HG03558 (cell line): ENCODE measurements around the gene ERICH4.
A peak's percentile ranks its signal among the peaks of the same experiment; 100 is the strongest.
"Not testable (repeated sequence)": the region's sequence is repeated elsewhere in the genome, so short reads cannot be mapped to it uniquely, and the experiment has no call there.

Experiments
- ATAC-seq: cut with Tn5 transposase; IDR thresholded peaks from one replicate; pipeline ENCODE4 v1.9.1; 2021; ENCODE audit warnings: moderate number of reproducible peaks; ENCODE audit not compliant: unreplicated experiment; ENCODE audit errors: extremely low read depth

ERICH4 gene, protein sequence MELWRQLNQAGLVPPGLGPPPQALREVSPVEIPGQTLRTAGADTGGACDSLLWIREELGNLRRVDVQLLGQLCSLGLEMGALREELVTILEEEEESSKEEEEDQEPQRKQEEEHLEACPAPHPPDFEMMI

DNA sequence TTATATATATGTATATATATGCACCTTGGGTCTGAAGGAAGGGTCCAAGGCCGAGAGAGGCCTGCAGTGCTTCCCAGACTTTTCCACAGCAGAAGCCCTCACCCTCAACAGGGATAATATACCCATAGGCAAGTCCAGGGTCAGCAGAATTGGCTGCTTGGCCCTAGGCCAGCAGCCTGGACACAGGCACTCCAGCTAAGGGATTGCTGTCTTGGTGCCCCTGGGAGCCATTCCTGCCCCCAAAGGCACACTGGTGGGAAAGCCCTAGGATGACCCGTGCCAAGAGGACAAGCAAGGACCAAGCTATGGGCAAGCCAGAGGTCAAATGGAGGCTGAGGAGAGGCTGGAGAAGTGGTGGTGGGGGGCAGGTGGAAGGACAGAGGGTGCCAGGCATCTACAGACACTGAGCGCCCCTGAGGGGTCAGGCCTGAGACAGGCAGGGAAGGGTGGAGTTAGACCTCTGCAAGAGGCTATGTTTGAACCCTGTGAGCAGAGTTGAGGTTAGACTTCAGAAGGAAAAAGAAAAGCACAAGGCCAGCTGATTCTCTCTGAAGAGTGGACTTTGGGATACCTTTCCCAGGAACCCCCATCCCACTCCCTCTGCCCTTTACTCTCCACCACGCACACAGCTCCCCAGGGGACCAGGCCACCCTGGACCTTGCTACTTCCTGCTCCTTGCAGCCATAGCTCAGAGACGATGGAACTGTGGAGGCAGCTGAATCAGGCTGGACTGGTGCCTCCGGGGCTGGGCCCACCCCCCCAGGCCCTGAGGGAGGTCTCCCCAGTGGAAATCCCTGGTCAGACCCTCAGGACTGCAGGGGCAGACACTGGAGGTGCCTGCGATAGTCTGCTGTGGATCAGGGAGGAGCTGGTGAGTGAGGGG, at the start of gene ERICH4:
Gene ERICH4, plus strand, starts transcription at position 684 of the 883 bp plus-strand sequence. Its CDS starts 14 bp downstream, at position 698.
- ATAC-seq, result no peak

DNA sequence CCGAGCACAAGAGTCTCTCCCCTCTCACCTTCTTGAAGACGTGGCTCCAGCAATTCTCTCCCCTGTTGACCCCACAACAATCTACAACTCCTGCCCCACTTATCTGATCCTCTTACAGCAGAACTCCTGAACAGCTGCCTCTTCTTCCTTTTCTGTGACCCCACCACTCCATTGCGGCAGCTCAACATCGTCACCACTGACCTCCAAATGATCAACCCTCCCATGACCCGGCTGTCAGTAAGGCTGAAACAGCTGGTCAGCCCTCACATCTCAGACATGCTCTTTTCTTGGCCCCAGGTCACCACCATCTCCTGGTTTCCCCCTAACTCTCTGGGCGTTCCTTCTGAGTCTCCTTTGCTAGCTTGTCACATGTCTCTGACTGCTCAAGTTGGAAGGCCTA, 47.6 kb upstream of the ERICH4 start:
- ATAC-seq, result no peak

DNA sequence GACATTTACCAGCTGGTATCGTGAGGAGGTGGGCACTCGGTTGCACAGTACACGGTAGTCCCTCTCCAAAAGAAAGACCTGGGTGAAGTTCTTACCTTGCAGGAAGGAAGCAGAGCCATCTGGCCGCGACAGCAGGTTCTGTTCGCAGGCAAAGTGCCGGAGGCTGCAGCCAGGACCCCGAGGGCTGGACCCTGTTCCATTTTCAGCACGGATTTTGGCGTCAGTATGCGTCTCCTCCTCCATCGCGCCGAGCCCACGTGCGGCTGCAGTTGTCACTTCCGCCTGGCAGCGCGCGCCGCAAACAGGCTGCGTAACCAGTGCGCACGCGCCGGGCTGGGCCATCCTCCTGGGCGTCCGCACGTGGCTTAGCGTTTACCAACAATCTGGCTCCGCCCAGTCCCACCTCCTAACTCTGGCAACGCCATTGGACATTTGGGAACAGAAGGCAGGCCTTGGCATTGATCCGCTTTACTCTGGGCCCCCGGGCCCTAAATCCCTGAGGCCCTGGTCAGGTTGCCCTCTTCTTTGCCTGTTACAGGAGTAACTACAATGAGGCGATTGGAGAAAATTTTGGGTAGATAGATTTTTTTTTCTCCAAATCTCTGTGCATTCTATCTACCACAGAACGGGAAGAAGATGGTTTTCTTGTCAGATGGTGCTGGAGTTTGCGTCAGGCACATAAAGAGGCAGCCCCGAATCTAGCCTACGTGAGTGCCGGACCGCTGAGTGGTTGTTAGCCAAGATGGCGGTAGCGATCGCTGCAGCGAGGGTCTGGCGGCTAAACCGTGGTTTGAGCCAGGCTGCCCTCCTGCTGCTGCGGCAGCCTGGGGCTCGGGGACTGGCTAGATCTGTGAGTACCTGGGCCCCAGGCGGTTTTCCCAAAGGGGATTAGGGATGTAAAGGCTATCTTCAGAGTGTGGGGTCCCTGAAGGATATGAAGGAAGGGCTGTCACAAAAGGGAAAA, 45.6 kb upstream of the ERICH4 start, which contains the start of the genes BCKDHA and EXOSC5:
Gene BCKDHA, plus strand, starts transcription at position 733 of the 964 bp plus-strand sequence. Its CDS starts 10 bp downstream, at position 743.
Gene EXOSC5, minus strand, starts transcription at position 274 of the 964 bp plus-strand sequence. Its CDS starts 31 bp downstream, at position 243.
- ATAC-seq, result peak; percentile 68

DNA sequence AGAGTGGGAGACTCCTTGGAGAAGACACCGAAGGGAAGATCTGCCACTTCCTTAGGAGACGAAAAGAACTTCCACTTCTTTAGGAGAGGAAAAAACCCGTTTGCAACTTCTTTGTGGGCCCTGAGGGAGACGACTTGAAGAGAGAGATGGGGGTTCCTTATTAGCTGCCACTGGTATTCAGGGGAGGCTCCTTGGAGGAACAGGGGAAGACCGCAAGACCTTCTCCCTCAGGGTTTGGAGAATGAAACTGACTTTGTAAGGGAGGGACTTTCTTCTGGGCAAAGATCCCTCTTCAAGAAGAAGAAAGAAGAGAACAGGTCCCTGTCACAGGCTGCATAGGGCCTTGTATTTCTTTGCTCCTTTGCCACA, 44.9 kb upstream of the ERICH4 start:
- no peak for ATAC-seq

DNA sequence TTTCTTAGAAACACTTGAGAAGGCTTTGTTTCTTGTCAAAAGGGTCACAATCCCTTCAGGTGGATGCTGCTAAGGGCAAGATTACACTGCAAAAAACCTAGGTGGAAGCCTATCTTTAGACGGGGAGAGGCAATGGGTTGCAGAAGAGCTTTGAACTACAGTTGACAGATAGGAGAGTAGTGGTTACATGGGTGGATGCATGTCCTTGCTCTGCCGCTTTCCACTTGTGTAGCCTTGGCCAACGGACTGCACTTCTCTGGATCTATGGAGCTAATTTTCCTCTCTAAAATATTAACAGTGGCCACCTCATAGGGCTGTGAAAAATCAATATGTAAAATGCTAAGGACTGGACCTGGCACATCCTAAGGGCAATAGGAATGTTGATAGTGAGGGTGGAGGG, 44.4 kb upstream of the ERICH4 start:
- ATAC-seq, result no peak

DNA sequence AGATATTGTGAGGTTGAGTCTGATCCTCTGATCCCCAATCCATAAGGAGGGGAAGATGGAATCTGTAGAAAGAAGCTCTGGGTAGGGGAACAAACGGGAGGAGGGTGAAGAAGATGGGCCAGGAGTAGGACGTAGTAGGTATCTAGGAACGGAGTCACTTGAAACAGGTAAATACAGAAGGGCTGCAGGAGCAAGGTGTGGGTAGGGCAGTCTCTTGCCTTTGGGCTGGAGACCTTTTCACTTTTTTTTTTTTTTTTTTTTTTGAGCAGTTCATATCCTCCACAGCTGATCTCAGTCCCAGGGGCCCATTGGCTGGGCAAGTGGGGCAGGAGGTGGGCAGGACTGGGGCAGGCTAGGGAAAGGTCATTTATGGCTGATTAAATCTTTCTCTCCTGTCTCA, 43.9 kb upstream of the ERICH4 start:
- no peak for ATAC-seq

DNA sequence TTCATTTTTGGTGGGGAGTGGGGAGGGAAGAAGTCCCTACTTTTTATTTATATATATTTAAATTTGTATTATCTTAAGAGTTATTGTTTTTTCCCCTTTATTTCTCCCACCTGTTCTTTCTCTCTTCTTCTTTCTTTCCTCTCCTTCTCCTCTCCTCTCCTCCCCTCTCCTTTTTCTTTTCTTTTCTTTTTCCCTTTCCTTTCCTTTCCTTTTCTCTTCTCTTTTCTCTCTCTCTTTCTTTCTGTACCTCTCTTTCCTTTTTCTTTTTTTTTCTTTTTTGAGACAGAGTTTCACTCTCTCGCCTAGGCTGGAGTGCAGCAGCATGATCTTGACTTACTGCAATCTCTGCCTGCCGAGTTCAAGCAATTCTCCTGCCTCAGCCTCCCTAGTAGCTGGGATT, 43.4 kb upstream of the ERICH4 start:
- no peak for ATAC-seq

DNA sequence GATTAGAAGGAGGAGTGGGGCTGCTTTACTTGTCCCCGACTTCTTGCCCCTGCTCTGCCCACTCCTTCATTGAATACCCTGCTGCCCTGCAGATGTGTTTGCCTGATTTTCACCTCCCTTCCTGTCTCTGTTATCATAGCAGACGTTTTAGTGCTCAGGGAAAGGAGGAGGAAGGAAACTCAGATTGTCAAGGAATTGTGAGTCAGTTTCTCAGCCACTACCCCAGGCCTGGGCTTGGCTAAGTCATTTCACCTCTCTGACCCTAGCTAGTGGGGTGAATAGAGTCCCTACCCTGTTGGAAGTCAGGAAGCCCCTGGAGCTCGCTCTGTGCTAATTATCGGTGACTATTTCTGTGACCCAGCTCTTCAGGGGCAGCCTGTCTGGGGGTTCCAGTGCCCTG, 41.5 kb upstream of the ERICH4 start:
- ATAC-seq, result no peak

DNA sequence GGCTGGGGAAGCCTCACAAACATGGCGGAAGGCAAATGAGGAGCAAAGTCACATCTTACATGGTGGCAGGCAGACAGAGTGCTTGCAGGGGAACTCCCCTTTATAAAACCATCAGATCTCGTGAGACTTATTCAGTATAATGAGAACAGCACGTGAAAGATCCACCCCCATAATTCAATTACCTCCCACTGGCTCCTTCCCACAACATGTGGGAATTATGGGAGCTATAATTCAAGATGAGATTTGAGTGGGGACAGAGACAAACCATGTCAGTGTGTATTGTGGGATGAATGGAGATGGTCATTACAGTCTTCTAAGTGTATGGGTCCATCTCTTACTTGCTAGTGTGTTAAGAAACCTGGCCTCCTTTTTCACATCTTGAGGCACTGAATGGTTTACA, 40.9 kb upstream of the ERICH4 start:
- ATAC-seq, result no peak

DNA sequence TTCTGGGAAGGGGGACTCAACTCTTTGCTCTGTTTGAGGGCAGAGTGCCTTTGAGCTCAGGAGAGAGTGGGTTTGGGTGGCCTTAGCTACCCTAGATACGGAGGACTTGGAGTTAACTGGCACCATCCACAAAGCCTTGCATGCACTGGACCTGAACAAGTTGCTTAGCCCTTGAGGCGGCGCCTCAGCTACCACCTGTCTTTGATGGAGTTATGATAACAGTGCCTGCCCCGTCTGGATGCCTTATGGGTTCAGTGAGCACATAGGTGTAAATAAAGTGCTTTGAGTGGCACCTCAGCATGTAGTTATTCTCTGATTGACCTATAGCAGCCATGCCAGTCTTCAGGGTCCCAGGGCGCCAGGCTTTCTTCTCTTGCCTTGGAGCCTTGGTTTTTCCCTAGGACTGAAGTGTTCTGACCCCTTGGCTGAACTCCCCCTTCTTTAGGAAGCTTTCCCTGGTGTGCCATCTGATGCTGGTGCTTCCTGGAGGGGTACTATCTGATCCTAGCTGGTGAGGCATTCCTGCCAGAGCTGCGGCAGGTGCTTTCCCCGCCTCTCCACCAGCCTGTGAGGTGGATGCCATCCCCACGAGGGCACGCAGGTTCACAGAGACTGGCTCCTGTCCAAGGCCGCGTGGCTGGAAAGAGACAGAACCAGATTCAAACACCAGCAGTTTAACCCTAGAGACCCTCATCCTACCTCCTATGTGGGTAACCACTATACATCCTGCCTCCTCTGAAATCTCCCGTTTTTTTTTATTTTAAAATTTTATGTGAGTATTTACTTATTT, 39.6 kb upstream of the ERICH4 start:
- ATAC-seq, result no peak

DNA sequence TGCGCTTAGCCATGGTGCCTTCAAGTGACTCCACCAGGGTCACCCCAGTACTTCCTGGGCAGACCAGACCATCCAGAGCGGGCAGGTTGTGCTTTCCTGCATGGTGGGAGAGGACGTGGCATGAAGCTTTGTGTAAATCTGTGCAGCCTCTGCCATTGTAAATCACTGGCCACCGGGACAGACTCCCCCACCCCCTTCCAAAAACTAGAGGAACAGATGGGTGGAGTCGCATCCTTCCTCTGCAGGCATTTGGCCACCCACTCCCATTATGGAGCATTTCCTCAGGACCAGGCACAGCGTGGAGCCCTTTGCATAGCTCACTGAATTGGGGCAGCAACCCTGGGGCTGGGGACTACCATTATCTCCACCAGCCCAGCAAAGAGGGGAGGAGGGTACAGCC, 37.2 kb upstream of the ERICH4 start:
- ATAC-seq, result no peak

DNA sequence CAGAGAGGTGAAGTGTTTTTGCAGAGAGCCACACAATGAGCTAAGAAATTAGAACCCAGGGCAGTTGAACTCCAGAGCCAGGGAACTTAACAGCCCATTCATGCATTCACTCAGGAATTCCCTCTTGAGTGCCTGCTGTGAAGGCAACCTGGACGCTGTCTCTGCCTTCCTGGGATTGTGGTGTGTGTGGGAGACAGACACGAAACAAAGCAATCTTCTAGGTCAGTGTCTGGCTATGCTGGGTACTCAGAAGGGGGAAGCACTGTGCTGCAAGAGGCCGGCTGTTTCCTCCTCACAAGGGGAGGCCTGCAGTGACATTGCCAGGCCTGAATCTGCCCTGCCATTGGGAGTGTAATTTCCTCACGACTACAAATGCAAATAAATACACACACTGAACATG, 35.7 kb upstream of the ERICH4 start:
- no peak for ATAC-seq

DNA sequence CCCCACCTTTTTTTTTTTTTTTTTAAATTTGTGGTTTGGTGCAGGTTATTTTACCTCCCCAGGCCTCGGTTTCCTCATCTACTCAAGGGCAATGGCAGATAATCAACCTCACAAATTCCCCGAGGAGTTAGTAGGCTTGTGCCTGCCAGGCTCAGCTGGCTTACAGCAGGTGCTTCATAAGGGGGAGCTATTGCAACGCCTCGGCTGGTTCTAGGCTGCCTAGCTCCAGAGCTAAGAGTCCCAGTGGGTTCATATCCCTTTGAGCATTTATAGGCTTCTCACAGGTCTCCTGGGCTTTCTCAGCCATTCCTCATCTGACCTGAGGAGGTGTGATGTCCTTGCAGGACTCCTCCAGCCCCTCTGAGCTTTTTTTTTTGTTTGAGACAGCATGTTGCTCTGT, 34.7 kb upstream of the ERICH4 start:
- ATAC-seq, result no peak

DNA sequence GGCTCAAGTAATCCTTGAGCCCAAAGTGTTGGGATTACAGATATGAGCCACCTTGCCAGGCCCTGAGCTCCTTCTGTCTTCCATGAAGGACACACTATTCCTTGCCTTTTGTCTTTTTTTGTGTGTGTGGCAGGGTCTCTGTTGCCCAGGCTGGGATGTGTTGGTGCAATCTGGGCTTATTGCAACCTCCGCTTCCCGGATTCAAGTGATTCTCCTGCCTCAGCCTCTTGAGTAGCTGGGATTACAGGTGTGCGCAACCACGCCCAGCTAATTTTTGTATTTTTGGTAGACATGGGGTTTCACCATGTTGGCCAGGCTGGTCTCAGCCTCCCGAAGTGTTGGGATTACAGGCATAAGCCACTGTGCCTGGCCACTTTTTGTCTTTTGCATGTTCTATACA, 34.1 kb upstream of the ERICH4 start:
- not testable (repeated sequence) for ATAC-seq

DNA sequence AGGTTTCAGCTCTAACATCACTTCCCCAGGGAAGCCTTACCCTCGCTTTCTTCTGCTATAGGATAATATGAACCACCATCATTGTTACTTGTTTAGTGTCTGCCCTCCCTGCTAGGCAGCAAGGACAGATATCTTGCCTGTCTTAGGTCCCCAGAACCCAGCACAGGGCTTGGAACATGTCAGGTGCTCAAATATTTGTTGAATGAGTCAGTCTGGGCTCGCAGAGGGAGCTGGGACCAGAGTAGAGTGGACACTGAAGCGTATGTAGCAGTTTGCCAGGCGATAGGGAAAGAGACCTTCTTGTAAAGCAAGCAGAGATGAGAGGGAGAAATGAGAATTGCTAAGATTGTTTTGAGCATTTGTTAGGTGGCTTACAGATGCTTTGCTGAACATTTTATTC, 33.7 kb upstream of the ERICH4 start:
- no peak for ATAC-seq

DNA sequence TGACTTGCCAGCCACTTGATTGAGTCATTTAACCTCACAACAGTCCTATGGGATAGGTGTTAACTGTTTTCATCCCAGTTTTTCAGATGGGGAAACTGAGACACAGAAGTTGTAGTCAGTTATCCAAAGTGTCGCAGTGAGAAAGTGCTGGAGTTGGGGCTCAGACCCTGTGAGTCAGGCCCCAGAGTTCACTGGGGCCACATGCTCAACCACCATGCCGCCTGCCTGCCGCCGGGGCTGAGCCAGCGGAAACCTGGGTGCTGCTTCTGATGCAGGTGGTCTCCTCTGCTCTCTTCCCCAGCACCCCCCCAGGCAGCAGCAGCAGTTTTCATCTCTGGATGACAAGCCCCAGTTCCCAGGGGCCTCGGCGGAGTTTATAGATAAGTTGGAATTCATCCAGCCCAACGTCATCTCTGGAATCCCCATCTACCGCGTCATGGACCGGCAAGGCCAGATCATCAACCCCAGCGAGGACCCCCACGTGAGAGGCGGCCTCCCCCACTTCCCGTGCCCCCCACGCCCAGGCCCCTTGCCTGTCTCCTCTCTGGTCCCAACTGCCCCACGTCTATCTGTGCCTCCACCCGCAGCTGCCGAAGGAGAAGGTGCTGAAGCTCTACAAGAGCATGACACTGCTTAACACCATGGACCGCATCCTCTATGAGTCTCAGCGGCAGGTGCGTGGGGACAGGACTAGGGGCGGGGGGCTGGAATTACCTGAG, 32.5 kb upstream of the ERICH4 start:
- ATAC-seq, result no peak

DNA sequence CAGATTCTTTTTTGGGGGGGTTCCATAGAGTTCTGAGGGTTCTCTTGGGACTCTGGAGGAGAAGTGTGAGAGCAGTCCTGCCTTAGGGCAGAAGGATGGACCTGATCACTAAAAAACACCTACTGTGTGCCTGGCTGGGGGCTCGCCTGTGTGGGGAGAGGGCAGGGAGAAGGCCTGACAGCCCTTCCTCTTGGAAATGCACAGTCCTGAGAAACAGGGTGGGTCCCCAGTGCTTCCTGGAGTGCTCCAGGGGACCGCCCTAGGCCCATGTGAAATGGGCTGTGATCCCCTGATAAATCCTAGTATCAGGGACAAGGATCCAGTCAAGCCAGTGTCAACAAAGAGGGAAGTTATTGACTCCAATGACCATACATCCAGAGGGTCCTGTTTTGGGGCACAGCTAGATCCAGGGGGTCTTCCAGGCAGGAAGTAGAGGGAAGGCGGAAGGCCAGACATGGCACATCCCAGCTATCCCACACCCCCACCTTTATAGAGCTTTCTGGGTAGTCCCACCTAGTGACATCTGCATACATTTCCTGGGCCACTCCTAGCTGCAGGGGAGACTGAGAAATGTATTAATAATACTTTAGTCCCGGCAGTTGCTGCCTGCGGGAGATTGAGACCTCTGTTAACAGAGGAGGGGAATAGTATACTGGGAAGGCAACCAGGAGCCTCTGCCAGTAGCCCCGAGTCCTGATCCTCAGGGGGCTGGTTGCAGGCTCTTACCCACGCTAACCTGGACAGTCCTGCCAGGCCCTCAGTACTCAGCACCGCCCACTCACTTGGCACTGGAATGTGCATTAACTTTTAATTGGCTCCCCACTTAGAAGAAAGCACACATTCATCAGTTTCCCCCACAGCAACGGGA, 31.6 kb upstream of the ERICH4 start:
- no peak for ATAC-seq

DNA sequence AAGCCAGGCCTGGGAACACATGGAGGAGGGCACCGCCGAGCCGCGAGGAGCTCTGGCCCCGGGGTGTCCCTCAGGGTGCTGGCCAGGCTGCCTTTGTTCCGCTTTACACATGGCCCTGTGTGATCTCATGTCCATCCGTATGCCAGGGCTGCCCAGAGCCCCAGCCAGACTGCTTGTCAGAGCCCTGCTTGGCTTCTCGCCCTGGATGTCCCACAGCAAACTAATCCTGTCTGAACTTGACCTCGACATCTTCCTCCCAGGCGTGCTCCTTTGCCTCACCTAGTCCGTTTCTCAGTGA, 31.0 kb upstream of the ERICH4 start:
- no peak for ATAC-seq

DNA sequence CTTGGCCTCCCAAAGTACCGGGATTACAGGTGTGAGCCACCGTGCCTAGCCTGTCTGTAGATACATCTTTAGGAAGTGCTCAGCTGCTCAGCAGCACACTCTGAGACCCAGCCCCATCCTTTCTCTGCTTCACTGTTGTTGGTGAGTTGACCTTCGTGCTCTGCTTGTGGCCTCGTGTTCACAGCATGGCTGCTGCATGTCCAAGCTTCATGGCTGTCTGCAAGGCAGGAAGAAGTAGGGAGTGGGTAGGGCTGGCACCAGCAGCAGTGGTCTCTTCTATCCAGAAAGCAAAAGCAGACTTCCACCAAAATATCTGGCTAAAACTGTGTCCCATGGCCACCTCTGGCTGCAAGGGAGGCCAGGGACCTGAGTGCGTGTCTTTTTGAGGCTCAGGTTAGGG, 30.0 kb upstream of the ERICH4 start:
- no peak for ATAC-seq
